ENCODE results near the gene SPOCK1. TPM values are rescaled to one million over a fixed set of nuclear protein-coding genes. Genes with fewer than 3 reads are reported as not detected.

The SPOCK1 gene
- total RNA-seq, 1 donor from 2014 or later: 81.2 TPM

DNA sequence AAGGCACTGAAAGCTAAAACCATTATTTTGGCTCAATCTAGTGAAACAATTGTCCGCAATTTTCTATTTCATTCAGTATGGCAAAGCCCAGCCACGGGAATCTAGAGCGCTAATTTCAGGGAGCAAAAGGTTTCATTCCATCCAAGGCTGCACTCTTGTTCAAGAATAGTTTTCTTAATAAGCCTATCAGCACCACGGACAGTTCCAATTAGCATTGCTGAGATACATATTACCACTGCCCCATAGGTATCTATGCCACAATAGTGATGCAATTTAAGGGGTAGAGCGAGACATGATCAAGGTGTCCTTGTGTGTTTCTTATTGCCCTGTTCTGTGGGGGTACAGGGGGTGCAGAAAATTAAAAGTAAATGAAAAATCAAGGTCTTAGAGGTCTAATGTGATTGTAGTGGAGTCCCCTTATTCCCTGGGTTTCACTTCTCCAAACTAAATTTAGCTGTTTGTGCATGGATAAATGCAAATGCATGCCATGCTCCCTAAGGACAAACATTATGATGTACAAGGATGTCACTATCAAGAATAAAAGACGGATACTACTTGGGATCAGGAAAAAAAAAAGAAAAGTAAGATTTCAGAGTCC is 45.5 kb downstream of the SPOCK1 start:
- Histone ChIP-seq H3K27me3 (no peaks in the 10 kb centered on the region), H3K27ac (no peak overlapping the region), H3K4me3 (no peak overlapping the region), H3K36me3 (no peaks in the 10 kb centered on the region), H3K4me1 (no peaks in the 10 kb centered on the region), H3K9me3 (no peaks in the 10 kb centered on the region)
- intact Hi-C loops (cut with DNase I): no loop called here
- DNase-seq (ENCODE audit: low spot score in 2 of 2): no peak
- TF ChIP-seq, protein P1, sequence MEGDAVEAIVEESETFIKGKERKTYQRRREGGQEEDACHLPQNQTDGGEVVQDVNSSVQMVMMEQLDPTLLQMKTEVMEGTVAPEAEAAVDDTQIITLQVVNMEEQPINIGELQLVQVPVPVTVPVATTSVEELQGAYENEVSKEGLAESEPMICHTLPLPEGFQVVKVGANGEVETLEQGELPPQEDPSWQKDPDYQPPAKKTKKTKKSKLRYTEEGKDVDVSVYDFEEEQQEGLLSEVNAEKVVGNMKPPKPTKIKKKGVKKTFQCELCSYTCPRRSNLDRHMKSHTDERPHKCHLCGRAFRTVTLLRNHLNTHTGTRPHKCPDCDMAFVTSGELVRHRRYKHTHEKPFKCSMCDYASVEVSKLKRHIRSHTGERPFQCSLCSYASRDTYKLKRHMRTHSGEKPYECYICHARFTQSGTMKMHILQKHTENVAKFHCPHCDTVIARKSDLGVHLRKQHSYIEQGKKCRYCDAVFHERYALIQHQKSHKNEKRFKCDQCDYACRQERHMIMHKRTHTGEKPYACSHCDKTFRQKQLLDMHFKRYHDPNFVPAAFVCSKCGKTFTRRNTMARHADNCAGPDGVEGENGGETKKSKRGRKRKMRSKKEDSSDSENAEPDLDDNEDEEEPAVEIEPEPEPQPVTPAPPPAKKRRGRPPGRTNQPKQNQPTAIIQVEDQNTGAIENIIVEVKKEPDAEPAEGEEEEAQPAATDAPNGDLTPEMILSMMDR (IDR thresholded peaks at IDR 0.05): no peak

DNA sequence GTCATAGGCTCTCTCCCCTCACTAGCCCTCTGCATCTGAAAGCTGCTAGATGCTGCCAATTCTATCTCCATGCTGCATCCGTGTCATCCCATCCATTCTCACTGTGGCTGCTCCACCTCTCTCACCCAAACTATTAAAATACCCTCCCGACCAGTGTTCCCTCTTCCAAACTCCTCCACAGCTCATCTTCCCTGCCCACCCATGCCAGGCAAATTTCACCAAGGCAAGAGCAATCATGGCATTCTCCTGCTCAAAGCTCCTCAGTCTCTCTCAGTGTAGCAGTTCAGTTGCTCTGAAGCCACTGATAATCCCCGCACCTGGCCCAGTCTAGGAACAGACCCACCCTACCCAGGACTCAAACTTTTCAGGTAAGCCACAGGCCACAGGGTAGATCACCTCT is 48.4 kb downstream of the SPOCK1 start:
- no peak overlapping the region for H3K27ac ChIP-seq
- H3K4me3 ChIP-seq: no peak overlapping the region
- H3K4me1 ChIP-seq: no peaks in the 10 kb centered on the region
- no peak for DNase-seq (ENCODE audit: low spot score in 2 of 2)
- no peaks in the 10 kb centered on the region for H3K9me3 ChIP-seq
- no peaks in the 10 kb centered on the region for H3K36me3 ChIP-seq
- TF ChIP-seq, protein P1 (IDR thresholded peaks at IDR 0.05): no peak
- H3K27me3 ChIP-seq: no peaks in the 10 kb centered on the region
- intact Hi-C loops (cut with DNase I): no loop called here

DNA sequence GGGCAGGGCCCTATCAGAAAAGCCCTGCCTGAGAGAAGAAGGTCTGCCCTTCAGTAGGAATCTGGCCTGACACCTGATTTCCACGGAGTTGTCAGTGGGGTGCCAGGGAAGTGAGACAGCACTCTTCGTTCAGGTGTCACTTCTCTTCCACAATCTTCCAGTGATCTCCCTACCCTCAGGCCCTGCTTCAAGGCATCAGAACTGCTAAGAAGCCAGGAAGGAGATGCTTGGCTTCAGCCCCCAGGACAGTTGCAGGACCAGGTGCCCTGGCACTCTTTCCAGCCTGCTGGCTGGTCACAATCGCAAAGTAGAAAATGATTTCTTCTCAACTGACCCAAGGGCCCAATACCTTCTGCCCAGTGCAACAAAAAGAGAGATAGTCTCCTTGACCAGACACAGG is 50.3 kb downstream of the SPOCK1 start:
- Histone ChIP-seq H3K4me3 (no peak overlapping the region), H3K4me1 (no peaks in the 10 kb centered on the region), H3K27ac (no peak overlapping the region), H3K36me3 (no peaks in the 10 kb centered on the region), H3K9me3 (no peaks in the 10 kb centered on the region), H3K27me3 (no peaks in the 10 kb centered on the region)
- TF ChIP-seq, protein P1 (IDR thresholded peaks at IDR 0.05): no peak
- intact Hi-C loops (cut with DNase I): no loop called here
- no peak for DNase-seq (ENCODE audit: low spot score in 2 of 2)

DNA sequence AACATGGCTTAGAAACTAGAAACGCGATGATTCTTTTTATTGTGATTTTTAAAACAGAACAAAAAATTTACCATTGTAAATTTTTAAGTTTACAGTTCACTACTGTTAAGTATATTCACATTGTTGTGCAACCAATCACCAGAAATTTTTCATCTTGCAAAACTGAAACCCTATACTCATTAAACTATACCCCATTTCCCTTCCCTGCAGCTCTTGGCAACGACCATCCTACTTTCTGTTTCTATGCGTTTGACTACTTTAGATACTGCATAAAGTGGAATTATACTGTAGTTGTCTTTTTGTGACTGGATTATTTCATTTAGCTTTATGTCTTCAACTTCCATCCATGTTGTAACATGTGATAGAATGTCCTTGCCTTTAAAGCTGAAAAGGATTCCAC is 52.5 kb downstream of the SPOCK1 start:
- TF ChIP-seq, protein P1 (IDR thresholded peaks at IDR 0.05): no peak
- intact Hi-C loops (cut with DNase I): no loop called here
- DNase-seq (ENCODE audit: low spot score in 2 of 2): no peak
- Histone ChIP-seq H3K27me3 (no peaks in the 10 kb centered on the region), H3K9me3 (no peaks in the 10 kb centered on the region), H3K4me1 (no peaks in the 10 kb centered on the region), H3K27ac (no peak overlapping the region), H3K4me3 (no peak overlapping the region), H3K36me3 (no peaks in the 10 kb centered on the region)

DNA sequence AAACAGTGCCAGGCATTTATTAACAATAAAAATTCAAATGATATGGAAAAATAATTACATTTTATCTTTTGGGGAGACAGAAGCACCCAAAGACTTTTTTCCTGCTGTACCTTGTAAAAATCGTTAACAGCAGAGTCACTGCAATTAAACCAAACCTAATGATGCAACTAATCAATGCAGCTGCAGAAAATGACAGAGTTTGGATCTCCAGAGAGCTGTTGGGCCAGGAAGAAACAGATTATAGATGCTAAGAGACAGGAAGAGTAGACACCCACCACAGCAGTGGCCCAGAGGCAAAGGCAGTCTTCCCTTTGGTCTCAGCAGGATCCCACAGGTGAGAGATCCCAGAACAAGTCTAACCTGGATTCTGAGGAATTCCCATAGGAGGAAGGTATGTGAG is 53.0 kb downstream of the SPOCK1 start:
- H3K4me3 ChIP-seq: no peak overlapping the region
- no peak overlapping the region for H3K27ac ChIP-seq
- no peaks in the 10 kb centered on the region for H3K4me1 ChIP-seq
- TF ChIP-seq, protein P1 (IDR thresholded peaks at IDR 0.05): no peak
- H3K27me3 ChIP-seq: no peaks in the 10 kb centered on the region
- no peak for DNase-seq (ENCODE audit: low spot score in 2 of 2)
- intact Hi-C loops (cut with DNase I): no loop called here
- no peaks in the 10 kb centered on the region for H3K36me3 ChIP-seq
- H3K9me3 ChIP-seq: no peaks in the 10 kb centered on the region

DNA sequence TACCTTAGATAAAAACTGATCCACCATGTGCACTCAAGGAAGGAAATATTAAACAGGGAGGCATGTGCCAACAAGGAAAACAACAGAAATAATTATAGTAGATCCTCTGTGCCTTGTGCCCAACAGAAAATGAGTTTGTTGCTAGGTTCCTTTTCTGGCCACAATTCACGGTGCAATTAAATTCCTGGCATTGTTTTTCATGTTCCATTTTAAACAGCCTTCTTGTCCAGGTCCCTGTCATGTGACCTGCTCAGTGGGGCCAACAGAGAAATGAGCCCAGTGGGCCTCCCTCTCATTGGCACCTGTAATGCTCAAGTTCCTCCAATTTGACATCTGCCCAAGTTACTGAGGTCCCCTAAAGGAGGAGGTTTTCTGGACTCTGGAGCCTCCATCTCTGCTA is 56.5 kb downstream of the SPOCK1 start:
- no peaks in the 10 kb centered on the region for H3K36me3 ChIP-seq
- TF ChIP-seq, protein P1 (IDR thresholded peaks at IDR 0.05): no peak
- H3K4me3 ChIP-seq: no peak overlapping the region
- H3K27me3 ChIP-seq: no peaks in the 10 kb centered on the region
- DNase-seq (ENCODE audit: low spot score in 2 of 2): no peak
- intact Hi-C loops (cut with DNase I): no loop called here
- no peak overlapping the region for H3K27ac ChIP-seq
- no peaks in the 10 kb centered on the region for H3K4me1 ChIP-seq
- H3K9me3 ChIP-seq: no peaks in the 10 kb centered on the region

All from ascending aorta (tissue), 2 donors.